ENCODE data around the gene HYAL1. TPM values are rescaled to one million over a fixed set of nuclear protein-coding genes. Genes with fewer than 3 reads are reported as not detected.

HYAL1 gene
- total RNA-seq, 2 donors from 2014 or later: 9.0 to 15.2 TPM

DNA sequence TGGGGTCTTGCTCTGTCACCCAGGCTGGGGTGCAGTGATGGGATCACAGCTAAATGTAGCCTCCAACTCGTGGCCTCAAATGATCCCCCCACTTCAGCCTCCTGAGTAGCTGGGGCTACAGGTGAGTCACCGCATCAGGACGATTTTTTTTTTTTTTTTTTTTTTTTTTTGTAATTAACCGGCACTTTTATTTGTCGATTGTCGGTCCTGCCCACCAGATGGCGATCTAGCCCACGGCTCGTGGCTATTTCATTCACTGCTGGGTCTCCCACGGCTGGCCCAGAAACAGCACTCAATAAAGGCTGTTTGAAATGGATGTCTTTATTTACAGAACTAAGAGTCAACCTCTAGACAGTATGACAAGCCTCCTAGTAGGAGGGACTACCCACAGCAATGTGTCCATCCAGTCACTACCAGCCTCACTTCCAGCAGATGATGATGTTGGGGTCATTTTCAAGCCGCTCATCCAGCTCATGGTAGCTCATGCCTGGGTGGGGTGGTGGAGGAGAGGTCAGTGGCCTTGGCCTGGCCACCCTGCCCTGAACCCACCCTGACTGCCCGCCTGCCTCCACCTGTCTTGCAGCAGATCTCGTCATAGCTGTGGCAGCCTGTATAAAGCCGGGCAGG lies 43.9 kb upstream of the HYAL1 start:
- no peak overlapping the region for H3K9ac ChIP-seq (ENCODE audit: low read depth in 2 of 2, low read length in 2 of 2)
- TF ChIP-seq, protein P1, sequence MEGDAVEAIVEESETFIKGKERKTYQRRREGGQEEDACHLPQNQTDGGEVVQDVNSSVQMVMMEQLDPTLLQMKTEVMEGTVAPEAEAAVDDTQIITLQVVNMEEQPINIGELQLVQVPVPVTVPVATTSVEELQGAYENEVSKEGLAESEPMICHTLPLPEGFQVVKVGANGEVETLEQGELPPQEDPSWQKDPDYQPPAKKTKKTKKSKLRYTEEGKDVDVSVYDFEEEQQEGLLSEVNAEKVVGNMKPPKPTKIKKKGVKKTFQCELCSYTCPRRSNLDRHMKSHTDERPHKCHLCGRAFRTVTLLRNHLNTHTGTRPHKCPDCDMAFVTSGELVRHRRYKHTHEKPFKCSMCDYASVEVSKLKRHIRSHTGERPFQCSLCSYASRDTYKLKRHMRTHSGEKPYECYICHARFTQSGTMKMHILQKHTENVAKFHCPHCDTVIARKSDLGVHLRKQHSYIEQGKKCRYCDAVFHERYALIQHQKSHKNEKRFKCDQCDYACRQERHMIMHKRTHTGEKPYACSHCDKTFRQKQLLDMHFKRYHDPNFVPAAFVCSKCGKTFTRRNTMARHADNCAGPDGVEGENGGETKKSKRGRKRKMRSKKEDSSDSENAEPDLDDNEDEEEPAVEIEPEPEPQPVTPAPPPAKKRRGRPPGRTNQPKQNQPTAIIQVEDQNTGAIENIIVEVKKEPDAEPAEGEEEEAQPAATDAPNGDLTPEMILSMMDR (IDR thresholded peaks at IDR 0.05): peak; percentile 47
- peaks cover 19% of the 10 kb centered on the region for H3K4me1 ChIP-seq
- H3K9me3 ChIP-seq: no peaks in the 10 kb centered on the region
- H3K27me3 ChIP-seq: no peaks in the 10 kb centered on the region
- no peak overlapping the region for H3K4me3 ChIP-seq
- DNase-seq: peak; percentile 73
- H3K27ac ChIP-seq: no peak overlapping the region
- intact Hi-C loops (cut with DNase I): loop anchor here (5.0 kb wide), 1 partner anchor 195 kb away; no protein-coding TSS in a partner anchor
- H3K36me3 ChIP-seq: no peaks in the 10 kb centered on the region

DNA sequence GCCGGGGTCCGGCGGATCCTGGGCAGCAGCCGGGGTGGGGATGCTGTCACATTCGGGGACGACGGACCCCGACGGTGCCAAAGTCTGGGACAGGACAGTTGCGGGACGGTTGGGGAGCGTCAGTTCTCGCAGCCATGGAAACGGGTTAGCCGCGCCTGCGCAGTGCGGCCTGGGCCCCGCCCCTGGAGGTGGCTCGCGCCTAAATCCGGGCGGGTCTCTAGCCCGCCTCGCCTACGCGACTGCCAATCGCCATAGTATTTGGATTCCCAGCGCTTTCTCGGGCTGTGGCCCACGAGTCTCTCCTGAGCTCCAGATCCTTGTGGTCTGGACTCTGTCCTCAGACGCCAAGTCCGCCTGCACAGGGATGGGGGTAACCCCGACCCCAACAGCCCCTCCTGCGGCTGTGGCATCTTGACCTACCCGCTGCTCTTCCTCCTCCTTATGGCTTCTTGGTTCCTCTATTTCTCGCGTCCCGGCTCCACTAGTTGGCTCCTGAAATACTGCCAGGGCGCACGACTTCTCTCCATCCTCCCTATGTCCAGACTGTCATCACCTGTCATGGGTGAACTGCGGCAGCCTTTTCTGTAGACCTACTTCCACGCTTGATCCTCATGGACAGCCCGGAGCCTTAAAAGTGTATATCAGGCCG lies 42.3 kb upstream of the HYAL1 start, which contains the start of gene ZMYND10:
TSS of gene ZMYND10 (minus strand) at position 147 of the 649 bp plus-strand sequence. CDS start 153 bp downstream, outside the sequence.
- no peak within 1 kb of the TSS for H3K9ac ChIP-seq (ENCODE audit: low read depth in 2 of 2, low read length in 2 of 2)
- intact Hi-C loops (cut with DNase I): loop anchor here (5.0 kb wide), 1 partner anchor 197 kb away; no protein-coding TSS in a partner anchor
- H3K4me1 ChIP-seq: peaks cover 10% of the 10 kb centered on the region
- H3K27me3 ChIP-seq: no peaks in the 10 kb centered on the region
- TF ChIP-seq, protein P1 (IDR thresholded peaks at IDR 0.05): no peak
- no peaks in the 10 kb centered on the region for H3K9me3 ChIP-seq
- no peaks in the 10 kb centered on the region for H3K36me3 ChIP-seq
- peak; percentile 88 for DNase-seq
- H3K27ac ChIP-seq: no peak within 1 kb of the TSS
- H3K4me3 ChIP-seq: peak within 1 kb of the TSS; percentile 25

DNA sequence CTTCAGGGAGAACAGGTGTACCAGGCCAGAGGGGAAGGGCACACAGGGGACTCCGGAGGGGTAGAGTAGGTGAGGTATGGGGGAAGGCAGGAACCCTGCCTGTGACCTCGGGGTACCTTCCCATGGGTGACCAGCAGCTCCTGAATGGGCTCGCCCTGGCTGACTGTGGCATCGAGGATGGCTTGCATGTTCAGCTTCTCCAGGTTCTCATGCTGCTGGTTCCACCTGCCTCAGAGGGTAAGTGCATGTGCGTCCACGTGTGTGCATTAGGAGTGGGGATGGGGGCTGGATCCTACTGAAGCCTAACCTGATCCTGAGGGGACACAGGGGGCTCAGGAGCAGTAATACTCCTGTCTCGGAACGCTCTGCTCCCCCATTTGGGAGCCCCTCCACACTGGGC lies 41.6 kb upstream of the HYAL1 start:
- Histone ChIP-seq H3K4me1 (peaks cover 10% of the 10 kb centered on the region), H3K9me3 (no peaks in the 10 kb centered on the region), H3K36me3 (no peaks in the 10 kb centered on the region), H3K27ac (no peak overlapping the region), H3K27me3 (no peaks in the 10 kb centered on the region), H3K9ac (ENCODE audit: low read depth in 2 of 2, low read length in 2 of 2) (no peak overlapping the region), H3K4me3 (peak overlapping the region; percentile 25)
- TF ChIP-seq, protein P1 (IDR thresholded peaks at IDR 0.05): no peak
- intact Hi-C loops (cut with DNase I): loop anchor here (5.0 kb wide), 1 partner anchor 197 kb away; no protein-coding TSS in a partner anchor
- no peak for DNase-seq

DNA sequence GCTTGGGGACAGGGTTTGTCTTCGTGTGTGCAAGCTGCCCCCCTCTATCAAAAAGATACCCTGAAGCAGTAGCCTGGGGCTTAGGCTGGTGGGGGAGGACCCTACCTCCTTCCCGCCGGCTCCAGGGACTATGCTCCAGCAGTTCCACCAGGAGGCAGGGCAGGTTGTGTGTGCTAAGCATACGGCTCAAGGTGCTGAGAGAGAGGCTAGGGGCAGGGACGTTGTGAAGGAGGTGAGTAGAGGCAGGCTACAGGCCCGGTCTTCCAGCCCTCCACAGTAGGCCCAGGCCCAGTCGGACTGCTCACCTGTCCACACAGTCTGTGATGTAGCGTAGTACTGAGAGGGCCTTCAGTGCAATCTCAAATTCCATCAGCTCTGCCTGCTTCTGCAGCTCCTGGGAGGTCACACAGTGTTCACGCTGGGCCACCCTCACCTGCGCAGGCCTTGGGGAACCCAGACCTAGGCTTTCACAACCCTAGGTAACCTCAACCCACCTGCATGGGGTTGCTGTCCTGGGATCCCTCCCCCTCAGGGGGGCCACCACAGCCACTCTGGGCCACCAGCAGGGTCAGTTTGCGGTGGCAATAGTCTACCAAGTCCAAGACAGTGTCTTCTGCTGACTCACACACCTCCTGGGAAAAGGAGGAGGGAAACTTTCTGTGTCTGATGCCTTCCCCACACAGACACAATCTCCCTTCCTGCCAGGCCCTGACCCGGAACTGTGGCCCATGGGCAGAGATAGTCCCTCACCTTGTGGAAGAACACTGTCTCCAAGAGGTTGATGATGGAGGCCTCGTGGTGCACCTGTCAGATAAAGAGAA lies 39.6 kb upstream of the HYAL1 start:
- TF ChIP-seq, protein P1 (IDR thresholded peaks at IDR 0.05): no peak
- H3K4me3 ChIP-seq: no peak overlapping the region
- intact Hi-C loops (cut with DNase I): no loop called here
- no peak overlapping the region for H3K9ac ChIP-seq (ENCODE audit: low read depth in 2 of 2, low read length in 2 of 2)
- no peaks in the 10 kb centered on the region for H3K36me3 ChIP-seq
- no peak overlapping the region for H3K27ac ChIP-seq
- peaks cover 3% of the 10 kb centered on the region for H3K4me1 ChIP-seq
- H3K9me3 ChIP-seq: no peaks in the 10 kb centered on the region
- H3K27me3 ChIP-seq: no peaks in the 10 kb centered on the region
- DNase-seq: peak; percentile 17

DNA sequence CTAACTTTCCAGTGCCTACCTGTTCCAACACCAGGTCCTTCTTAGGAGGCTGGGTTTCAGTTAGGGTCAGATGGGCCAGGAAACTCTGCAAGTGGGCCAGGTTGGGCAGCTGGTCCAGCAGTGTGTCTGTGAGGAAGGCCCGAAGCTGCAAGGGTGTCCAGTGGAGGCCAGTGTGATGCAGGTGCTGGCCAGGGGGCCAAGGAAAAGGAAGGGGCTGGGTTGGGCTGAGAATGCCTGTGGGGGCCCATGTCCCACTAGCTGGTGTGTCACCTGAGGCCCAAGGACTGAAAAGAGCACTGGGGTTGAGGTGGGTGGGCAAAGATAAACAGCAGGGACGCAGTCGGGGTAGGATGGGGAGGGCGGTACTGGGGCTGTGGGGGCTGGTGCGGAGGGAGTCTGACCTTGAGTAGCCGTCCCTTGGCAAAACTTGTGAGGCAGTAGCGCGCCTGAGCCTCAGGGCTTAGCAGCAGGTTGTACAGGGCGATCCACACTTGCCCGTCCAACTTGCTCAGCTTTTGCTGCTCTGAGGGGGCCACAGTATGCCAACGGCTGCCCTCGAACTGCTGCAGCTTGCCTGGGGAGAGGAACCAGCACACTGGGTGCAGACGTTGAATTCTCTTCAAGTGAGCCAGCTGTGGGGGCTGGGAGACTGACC lies 38.7 kb upstream of the HYAL1 start:
- TF ChIP-seq, protein P1 (IDR thresholded peaks at IDR 0.05): no peak
- no peaks in the 10 kb centered on the region for H3K9me3 ChIP-seq
- H3K9ac ChIP-seq (ENCODE audit: low read depth in 2 of 2, low read length in 2 of 2): no peak overlapping the region
- H3K4me1 ChIP-seq: peaks cover 3% of the 10 kb centered on the region
- no peak overlapping the region for H3K4me3 ChIP-seq
- H3K27ac ChIP-seq: no peak overlapping the region
- H3K27me3 ChIP-seq: no peaks in the 10 kb centered on the region
- no peaks in the 10 kb centered on the region for H3K36me3 ChIP-seq
- intact Hi-C loops (cut with DNase I): no loop called here
- peak; percentile 22 for DNase-seq
